ENCODE data around the gene AJM1.
A peak's percentile ranks its signal among the peaks of the same experiment; 100 is the strongest.

The AJM1 gene

DNA sequence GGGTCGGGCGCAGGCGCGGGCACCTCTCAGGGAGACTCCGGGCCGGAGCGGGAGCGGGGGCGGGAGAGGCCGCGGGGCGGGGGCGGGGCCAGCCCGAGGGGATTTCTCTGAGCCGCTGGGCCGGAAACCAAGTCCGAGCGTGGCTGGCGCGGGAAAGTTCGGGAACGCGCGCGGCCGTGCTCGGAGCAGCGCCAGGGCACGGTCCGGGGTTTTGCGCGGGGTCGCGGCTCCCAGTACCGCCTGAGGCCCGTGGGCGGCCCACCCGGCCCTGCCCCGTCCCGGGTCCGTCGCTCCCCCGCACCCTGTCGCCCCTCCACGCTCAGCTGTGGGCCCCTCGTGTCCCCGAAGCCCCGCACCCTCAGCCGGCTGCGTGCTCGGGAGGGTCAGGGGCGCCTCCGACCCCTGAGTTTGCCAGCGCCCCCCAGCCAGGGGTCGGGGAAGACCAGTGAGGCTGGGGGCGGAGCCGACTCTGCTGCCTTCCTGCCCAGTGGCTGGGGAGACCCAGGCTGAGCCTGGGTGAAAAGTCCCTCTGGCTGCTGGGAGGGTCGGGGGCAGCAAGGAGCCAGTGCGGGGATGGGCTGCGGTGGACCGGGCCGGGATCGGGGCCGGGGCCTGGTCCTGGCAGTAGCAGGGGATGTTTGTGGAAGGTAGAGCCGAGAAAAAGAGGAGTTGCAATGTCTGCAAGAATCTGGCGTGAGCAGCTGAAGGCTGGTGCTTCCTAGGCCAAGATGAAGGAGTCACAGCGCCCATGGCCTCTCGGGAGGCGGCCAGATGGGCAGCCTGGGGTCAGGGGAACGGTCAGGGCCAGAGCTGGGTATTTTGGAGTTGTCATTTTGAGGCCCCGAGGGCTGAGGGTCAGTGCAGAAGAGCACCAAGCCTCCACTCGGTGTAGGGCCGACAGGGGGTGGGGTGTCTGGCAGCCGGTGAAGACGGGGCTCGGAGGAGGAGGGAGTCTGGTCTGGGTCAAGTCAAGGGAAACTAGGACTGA lies 44.6 kb downstream of the AJM1 start:
- Histone ChIP-seq H3K4me1 (ENCODE audit: low read depth, poor library complexity, severe bottlenecking) (peaks cover 50% of the 10 kb centered on the region), H3K27ac (peak overlapping the region; percentile 86), H3K36me3 (ENCODE audit: insufficient read depth) (no peaks in the 10 kb centered on the region; the same call in 1 of the 2 replicates), H3K27me3 (ENCODE audit: insufficient read depth, low read depth) (no peaks in the 10 kb centered on the region), H2AFZ (ENCODE audit: low read depth) (no peak overlapping the region; the same call in 1 of the 2 replicates), H3K4me3 (IDR thresholded peaks at IDR 0.05; ENCODE audit: insufficient read depth, low read depth, low read length) (no peak overlapping the region), H3K79me2 (ENCODE audit: insufficient read depth, low read depth) (peaks cover 68% of the 10 kb centered on the region), H4K20me1 (ENCODE audit: insufficient read depth) (no peaks in the 10 kb centered on the region; the same call in 1 of the 2 replicates), H3K4me2 (peak overlapping the region; percentile 94), H3K9ac (peak overlapping the region; percentile 90)
- TF ChIP-seq, protein P1, sequence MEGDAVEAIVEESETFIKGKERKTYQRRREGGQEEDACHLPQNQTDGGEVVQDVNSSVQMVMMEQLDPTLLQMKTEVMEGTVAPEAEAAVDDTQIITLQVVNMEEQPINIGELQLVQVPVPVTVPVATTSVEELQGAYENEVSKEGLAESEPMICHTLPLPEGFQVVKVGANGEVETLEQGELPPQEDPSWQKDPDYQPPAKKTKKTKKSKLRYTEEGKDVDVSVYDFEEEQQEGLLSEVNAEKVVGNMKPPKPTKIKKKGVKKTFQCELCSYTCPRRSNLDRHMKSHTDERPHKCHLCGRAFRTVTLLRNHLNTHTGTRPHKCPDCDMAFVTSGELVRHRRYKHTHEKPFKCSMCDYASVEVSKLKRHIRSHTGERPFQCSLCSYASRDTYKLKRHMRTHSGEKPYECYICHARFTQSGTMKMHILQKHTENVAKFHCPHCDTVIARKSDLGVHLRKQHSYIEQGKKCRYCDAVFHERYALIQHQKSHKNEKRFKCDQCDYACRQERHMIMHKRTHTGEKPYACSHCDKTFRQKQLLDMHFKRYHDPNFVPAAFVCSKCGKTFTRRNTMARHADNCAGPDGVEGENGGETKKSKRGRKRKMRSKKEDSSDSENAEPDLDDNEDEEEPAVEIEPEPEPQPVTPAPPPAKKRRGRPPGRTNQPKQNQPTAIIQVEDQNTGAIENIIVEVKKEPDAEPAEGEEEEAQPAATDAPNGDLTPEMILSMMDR (conservative IDR thresholded peaks at IDR 0.05; ENCODE audit: low read depth, low read length), result no peak

DNA sequence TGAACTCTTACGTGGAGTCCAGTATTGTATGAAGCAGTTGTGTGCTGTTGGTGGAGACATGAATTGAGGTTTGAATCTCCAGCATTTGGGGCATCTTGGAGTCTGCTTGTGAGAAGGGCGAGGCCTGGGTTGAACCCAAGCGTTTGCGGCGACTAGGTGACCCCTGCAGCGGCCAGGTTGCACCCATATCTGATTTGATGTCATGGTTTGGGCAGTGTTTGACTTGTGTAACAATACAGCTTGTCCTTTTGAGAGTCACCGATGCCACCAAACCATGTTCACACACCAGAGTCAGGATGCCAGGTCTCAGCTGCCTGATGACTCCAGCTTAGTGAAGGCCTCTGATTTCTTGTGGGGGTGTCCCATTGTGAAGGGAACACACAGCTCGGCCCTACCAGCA lies 46.2 kb downstream of the AJM1 start:
- TF ChIP-seq, protein P1 (conservative IDR thresholded peaks at IDR 0.05; ENCODE audit: low read depth, low read length), result no peak
- Histone ChIP-seq H3K4me2 (peak overlapping the region; percentile 94), H3K9ac (no peak overlapping the region), H3K79me2 (ENCODE audit: insufficient read depth, low read depth) (peaks cover 84% of the 10 kb centered on the region), H3K4me3 (IDR thresholded peaks at IDR 0.05; ENCODE audit: insufficient read depth, low read depth, low read length) (no peak overlapping the region), H2AFZ (ENCODE audit: low read depth) (no peak overlapping the region), H3K27me3 (ENCODE audit: insufficient read depth, low read depth) (no peaks in the 10 kb centered on the region), H3K4me1 (ENCODE audit: low read depth, poor library complexity, severe bottlenecking) (peaks cover 41% of the 10 kb centered on the region), H3K27ac (no peak overlapping the region), H3K36me3 (ENCODE audit: insufficient read depth) (no peaks in the 10 kb centered on the region; the same call in 1 of the 2 replicates), H4K20me1 (ENCODE audit: insufficient read depth) (no peaks in the 10 kb centered on the region; the same call in 1 of the 2 replicates)

DNA sequence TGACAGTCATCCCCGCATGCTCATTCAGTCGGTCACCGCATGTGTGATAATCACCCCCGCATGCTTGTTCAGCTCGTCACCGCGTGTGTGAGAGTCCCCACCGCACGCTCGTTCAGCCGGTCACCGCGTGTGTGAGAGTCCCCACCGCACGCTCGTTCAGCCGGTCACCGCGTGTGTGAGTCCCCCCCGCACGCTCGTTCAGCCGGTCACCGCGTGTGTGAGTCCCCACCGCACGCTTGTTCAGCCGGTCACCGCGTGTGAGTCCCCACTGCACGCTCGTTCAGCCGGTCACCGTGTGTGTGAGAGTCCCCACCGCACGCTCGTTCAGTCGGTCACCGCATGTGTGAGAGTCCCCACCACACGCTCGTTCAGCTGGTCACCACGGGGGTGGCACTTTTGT lies 47.6 kb downstream of the AJM1 start:
- Histone ChIP-seq H3K4me1 (ENCODE audit: low read depth, poor library complexity, severe bottlenecking) (peaks cover 35% of the 10 kb centered on the region), H3K4me3 (IDR thresholded peaks at IDR 0.05; ENCODE audit: insufficient read depth, low read depth, low read length) (no peak overlapping the region), H3K79me2 (ENCODE audit: insufficient read depth, low read depth) (peaks cover 94% of the 10 kb centered on the region), H3K27me3 (ENCODE audit: insufficient read depth, low read depth) (no peaks in the 10 kb centered on the region), H3K36me3 (ENCODE audit: insufficient read depth) (no peaks in the 10 kb centered on the region; the same call in 1 of the 2 replicates), H4K20me1 (ENCODE audit: insufficient read depth) (no peaks in the 10 kb centered on the region; the same call in 1 of the 2 replicates), H3K4me2 (no peak overlapping the region; the same call in 1 of the 2 replicates), H3K27ac (no peak overlapping the region), H2AFZ (ENCODE audit: low read depth) (no peak overlapping the region), H3K9ac (no peak overlapping the region)
- TF ChIP-seq, protein P1 (conservative IDR thresholded peaks at IDR 0.05; ENCODE audit: low read depth, low read length), result no peak

DNA sequence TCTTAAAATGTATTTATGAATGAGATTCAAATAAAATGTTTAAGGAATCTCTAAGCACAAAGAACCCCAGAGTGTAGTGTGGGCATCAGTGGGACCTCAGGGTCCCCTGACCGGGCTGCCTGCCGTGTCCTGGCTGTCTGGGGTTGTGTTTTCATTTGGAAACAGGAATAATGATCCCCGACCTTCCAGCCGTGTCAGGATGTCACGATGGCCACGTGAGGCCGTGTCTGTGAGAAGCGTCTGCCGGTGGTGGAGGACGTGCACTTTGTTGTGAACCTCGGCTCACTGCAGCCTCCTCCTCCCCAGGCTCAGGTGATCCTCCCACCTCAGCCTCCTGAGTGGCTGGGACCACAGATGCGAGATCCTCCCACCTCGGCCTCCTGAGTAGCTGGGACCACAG lies 48.4 kb downstream of the AJM1 start:
- Histone ChIP-seq H3K9ac (no peak overlapping the region), H3K27ac (no peak overlapping the region), H3K4me2 (no peak overlapping the region; the same call in 1 of the 2 replicates), H3K4me3 (IDR thresholded peaks at IDR 0.05; ENCODE audit: insufficient read depth, low read depth, low read length) (no peak overlapping the region), H3K27me3 (ENCODE audit: insufficient read depth, low read depth) (no peaks in the 10 kb centered on the region), H3K79me2 (ENCODE audit: insufficient read depth, low read depth) (peaks cover 94% of the 10 kb centered on the region), H3K4me1 (ENCODE audit: low read depth, poor library complexity, severe bottlenecking) (peaks cover 36% of the 10 kb centered on the region), H4K20me1 (ENCODE audit: insufficient read depth) (no peaks in the 10 kb centered on the region; the same call in 1 of the 2 replicates), H2AFZ (ENCODE audit: low read depth) (no peak overlapping the region), H3K36me3 (ENCODE audit: insufficient read depth) (no peaks in the 10 kb centered on the region; the same call in 1 of the 2 replicates)
- TF ChIP-seq, protein P1 (conservative IDR thresholded peaks at IDR 0.05; ENCODE audit: low read depth, low read length), result no peak

Measured in KMS-11 (cell line).